ENCODE measurements around the gene IL12RB2. TPM values are rescaled to one million over a fixed set of nuclear protein-coding genes. Genes with fewer than 3 reads are reported as not detected.
A peak's percentile ranks its signal among the peaks of the same experiment; 100 is the strongest.

Gene IL12RB2
- total and polyA plus RNA-seq, 2 of the 13 experiments (the other 11 are each of a cell fraction or from before 2014, with no cell fraction given): not detected

GRCh38 chr1:67430358-67431155, 122.9 kb downstream of the IL12RB2 start, which contains the start of gene SERBP1 (continued):
- TF ChIP-seq ATF6 (CRISPR knock-in tag; conservative IDR thresholded peaks at IDR 0.05) (no peak), HMGXB4 (CRISPR knock-in tag; IDR thresholded peaks at IDR 0.05; ENCODE audit: borderline replicate concordance in 1 of 2, low read depth in 1 of 2) (peak; percentile 47 to 77; a peak in 3 of 4 replicates), ZNF576 (CRISPR knock-in tag; IDR thresholded peaks at IDR 0.05) (peak; percentile 35; the same call in 1 of the 2 replicates), MED1 (CRISPR knock-in tag; IDR thresholded peaks at IDR 0.05) (peak; percentile 15; the same call in 1 of the 2 replicates), ZNF761 (CRISPR knock-in tag; conservative IDR thresholded peaks at IDR 0.05) (no peak), ATF4 (CRISPR knock-in tag; IDR thresholded peaks at IDR 0.05) (0 out of 4 replicates have a peak, but pooled peaks of 1 of the 2 experiments have one; percentile 26), PAF1 (CRISPR knock-in tag; IDR thresholded peaks at IDR 0.05) (no peak), POLR2AphosphoS2 (IDR thresholded peaks at IDR 0.05; ENCODE audit: low read depth, low read length) (no peak), ZNF713 (CRISPR knock-in tag; IDR thresholded peaks at IDR 0.05) (no peak), YEATS2 (CRISPR knock-in tag; IDR thresholded peaks at IDR 0.05; ENCODE audit: borderline replicate concordance) (peak; percentile 85; the same call in 1 of the 2 replicates), ZNF224 (CRISPR knock-in tag; IDR thresholded peaks at IDR 0.05) (peak; percentile 57; the same call in 1 of the 2 replicates), PRDM10 (CRISPR knock-in tag; IDR thresholded peaks at IDR 0.05; ENCODE audit: low read depth) (peak; percentile 81; the same call in 1 of the 2 replicates), ZNF670 (CRISPR knock-in tag; IDR thresholded peaks at IDR 0.05; ENCODE audit: borderline replicate concordance) (peak; percentile 90; the same call in 1 of the 2 replicates), ZBTB7B (CRISPR knock-in tag; IDR thresholded peaks at IDR 0.05) (peak; percentile 65; the same call in 1 of the 2 replicates), EZH2 (conservative IDR thresholded peaks at IDR 0.05; ENCODE audit: low read depth, low read length) (no peak), TMF1 (CRISPR knock-in tag; IDR thresholded peaks at IDR 0.05; ENCODE audit: low read depth) (peak; percentile 40; the same call in 1 of the 2 replicates), ARNT (IDR thresholded peaks at IDR 0.05) (no peak), ZSCAN21 (CRISPR knock-in tag; IDR thresholded peaks at IDR 0.05; ENCODE audit: borderline replicate concordance) (peak; percentile 64; the same call in 1 of the 2 replicates), ARNT2 (CRISPR knock-in tag; IDR thresholded peaks at IDR 0.05; ENCODE audit: low read depth) (peak; percentile 84; the same call in 1 of the 2 replicates)
